Ishikawa (cell line): ENCODE measurements around the gene PCDH15.

ENCODE experiments used
- CEBPB ChIP-seq: IDR thresholded peaks from 2 replicates; pipeline ENCODE4 v1.6.1; 2012
- CREB1 ChIP-seq: IDR thresholded peaks from 2 replicates; pipeline ENCODE4 v1.6.1; 2012; ENCODE audit warnings: low read depth
- EGR1 ChIP-seq: IDR thresholded peaks from 2 replicates; pipeline ENCODE4 v1.6.1; 2012
- EP300 ChIP-seq: IDR thresholded peaks from 2 replicates; pipeline ENCODE4 v1.6.1; 2012; ENCODE audit warnings: borderline replicate concordance
- FOXM1 ChIP-seq: IDR thresholded peaks from 2 replicates; pipeline ENCODE4 v1.6.1; 2012; ENCODE audit warnings: low read depth, borderline replicate concordance
- MAX ChIP-seq: IDR thresholded peaks from 2 replicates; pipeline ENCODE4 v1.6.1; 2012
- NFIC ChIP-seq: IDR thresholded peaks from 2 replicates; pipeline ENCODE4 v1.6.1; 2012
- RAD21 ChIP-seq: IDR thresholded peaks from 2 replicates; pipeline ENCODE4 v1.6.1; 2012; ENCODE audit warnings: low read depth
- TAF1 ChIP-seq: IDR thresholded peaks from 2 replicates; pipeline ENCODE4 v1.6.1; 2012; ENCODE audit warnings: low read depth, mild to moderate bottlenecking
- TCF12 ChIP-seq: IDR thresholded peaks from 2 replicates; pipeline ENCODE4 v1.6.1; 2012; ENCODE audit warnings: low read depth
- TEAD4 ChIP-seq: IDR thresholded peaks from 2 replicates; pipeline ENCODE4 v1.6.1; 2012
- USF1 ChIP-seq: IDR thresholded peaks from 2 replicates; pipeline ENCODE4 v1.6.1; 2012
- YY1 ChIP-seq: IDR thresholded peaks from 2 replicates; pipeline ENCODE4 v1.6.1; 2012; ENCODE audit warnings: low read depth
- ZBTB7A ChIP-seq: IDR thresholded peaks from 2 replicates; pipeline ENCODE4 v1.6.1; 2012; ENCODE audit warnings: low read depth
- TF ChIP-seq, protein P1 (sequence below): IDR thresholded peaks from 2 replicates; pipeline ENCODE4 v1.6.1; 2012; ENCODE audit warnings: low read depth, mild to moderate bottlenecking

Gene PCDH15

DNA sequence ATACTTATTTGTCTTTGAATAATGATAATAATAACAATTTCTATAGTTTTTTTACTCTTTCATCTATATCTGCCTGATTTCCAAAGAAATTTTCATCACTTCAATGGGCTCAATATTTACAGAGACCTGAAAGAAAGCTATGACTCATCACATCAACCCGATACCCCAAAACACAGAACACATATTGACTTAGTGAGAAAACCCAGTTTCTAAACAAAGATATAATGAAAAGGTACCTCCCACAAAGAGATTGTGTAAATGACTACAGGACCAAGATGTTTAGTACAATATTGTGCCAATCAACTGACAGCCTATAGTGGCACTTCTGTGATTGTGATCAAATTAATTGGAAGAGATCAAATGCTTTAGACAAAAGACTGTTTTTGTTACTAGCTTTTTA is 133.9 kb downstream of the PCDH15 start:
- TF ChIP-seq EP300: no peak
- TF ChIP-seq, protein P1, sequence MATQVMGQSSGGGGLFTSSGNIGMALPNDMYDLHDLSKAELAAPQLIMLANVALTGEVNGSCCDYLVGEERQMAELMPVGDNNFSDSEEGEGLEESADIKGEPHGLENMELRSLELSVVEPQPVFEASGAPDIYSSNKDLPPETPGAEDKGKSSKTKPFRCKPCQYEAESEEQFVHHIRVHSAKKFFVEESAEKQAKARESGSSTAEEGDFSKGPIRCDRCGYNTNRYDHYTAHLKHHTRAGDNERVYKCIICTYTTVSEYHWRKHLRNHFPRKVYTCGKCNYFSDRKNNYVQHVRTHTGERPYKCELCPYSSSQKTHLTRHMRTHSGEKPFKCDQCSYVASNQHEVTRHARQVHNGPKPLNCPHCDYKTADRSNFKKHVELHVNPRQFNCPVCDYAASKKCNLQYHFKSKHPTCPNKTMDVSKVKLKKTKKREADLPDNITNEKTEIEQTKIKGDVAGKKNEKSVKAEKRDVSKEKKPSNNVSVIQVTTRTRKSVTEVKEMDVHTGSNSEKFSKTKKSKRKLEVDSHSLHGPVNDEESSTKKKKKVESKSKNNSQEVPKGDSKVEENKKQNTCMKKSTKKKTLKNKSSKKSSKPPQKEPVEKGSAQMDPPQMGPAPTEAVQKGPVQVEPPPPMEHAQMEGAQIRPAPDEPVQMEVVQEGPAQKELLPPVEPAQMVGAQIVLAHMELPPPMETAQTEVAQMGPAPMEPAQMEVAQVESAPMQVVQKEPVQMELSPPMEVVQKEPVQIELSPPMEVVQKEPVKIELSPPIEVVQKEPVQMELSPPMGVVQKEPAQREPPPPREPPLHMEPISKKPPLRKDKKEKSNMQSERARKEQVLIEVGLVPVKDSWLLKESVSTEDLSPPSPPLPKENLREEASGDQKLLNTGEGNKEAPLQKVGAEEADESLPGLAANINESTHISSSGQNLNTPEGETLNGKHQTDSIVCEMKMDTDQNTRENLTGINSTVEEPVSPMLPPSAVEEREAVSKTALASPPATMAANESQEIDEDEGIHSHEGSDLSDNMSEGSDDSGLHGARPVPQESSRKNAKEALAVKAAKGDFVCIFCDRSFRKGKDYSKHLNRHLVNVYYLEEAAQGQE: no peak
- TF ChIP-seq NFIC: no peak
- no peak for TF ChIP-seq TCF12
- no peak for TF ChIP-seq USF1
- no peak for TF ChIP-seq TEAD4
- no peak for TF ChIP-seq MAX
- no peak for TF ChIP-seq FOXM1
- no peak for TF ChIP-seq CREB1

DNA sequence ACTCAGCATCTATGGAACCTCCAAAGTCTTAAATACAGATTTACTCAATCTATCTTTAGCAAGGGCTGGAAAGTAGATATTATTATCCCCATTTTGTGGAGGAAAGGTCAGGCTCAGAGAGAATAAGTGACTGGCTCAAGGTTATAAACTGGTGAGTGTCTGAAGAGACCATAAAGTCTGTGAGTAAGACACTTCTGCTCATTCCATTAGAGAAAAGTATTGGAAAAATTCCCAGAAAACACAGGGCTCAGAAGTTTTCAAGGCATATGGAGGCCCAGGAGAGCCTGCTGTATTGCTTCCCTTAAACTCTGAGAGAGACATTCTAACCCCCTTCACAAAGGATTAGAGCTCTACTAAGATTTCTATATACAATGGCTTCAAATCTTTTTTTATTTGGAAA is 134.8 kb downstream of the PCDH15 start:
- TF ChIP-seq EGR1 (no peak), RAD21 (no peak), TAF1 (no peak), NFIC (no peak), USF1 (no peak), TEAD4 (no peak), CEBPB (no peak), FOXM1 (no peak), YY1 (no peak)
- TF ChIP-seq, protein P1: no peak

DNA sequence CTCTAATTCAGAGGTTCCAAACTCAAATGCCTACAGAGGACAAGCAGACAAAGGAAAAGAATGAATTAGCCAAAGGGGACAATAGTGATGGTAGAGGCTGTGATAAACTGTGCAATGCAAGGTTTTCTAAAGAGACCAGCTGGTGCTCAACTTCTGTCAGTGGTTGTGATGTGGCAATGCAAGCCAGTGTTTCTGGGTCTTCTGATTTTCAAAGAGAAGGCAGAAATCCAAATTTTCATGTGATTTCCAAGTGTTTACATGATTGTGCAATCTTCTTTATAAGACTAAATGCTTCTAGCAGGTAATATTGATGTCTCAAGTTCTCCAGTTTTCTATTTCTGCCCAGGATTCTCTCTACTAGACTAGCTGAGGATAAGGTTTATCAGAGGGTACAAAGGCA is 135.9 kb downstream of the PCDH15 start:
- TF ChIP-seq, protein P1: no peak
- TF ChIP-seq RAD21 (no peak), EP300 (no peak), EGR1 (no peak), YY1 (no peak), USF1 (no peak), TAF1 (no peak), CEBPB (no peak), TCF12 (no peak), NFIC (no peak), CREB1 (no peak), MAX (no peak), ZBTB7A (no peak), FOXM1 (no peak), TEAD4 (no peak)

DNA sequence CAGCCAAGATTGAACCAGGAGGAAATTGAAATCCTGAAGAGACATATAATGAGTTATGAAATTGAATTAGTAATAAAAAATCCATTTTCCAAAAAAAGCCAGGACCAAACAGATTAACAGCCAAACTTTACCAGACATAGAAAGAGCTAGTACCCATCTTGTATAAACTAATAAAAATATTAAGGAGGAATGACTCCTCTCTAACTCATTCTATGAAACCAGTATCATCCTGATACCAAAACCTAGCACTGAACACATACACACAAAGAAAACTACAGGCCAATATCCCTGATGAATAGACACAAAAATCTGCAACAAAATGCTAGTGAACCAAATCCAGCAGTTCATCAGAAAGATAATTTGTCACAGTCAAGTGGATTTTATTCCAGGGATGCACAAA is 140.6 kb downstream of the PCDH15 start:
- TF ChIP-seq MAX (no peak), EP300 (no peak), TEAD4 (no peak), USF1 (no peak), YY1 (no peak), FOXM1 (no peak), RAD21 (no peak), TAF1 (no peak), TCF12 (no peak), CREB1 (no peak)
- TF ChIP-seq, protein P1: no peak
